Esophagus muscularis mucosa (tissue), 4 donors: ENCODE results near the gene TMEM132C. TPM values are rescaled to one million over a fixed set of nuclear protein-coding genes. Genes with fewer than 3 reads are reported as not detected.
A peak's percentile ranks its signal among the peaks of the same experiment; 100 is the strongest.

ENCODE experiments used
- DNase-seq: peaks from one replicate; pipeline ENCODE4 v3.0.0-alpha.2; 2017; ENCODE audit errors: extremely low spot score
- H3K27ac ChIP-seq, 4 donors: fragments of 200-600 bp; sonication (generic); replicated peaks in 1 of 4; 1 replicate in 3 of 4; 2 replicates in 1 of 4; pipeline ENCODE4 v1.5.1; 2016 to 2019; ENCODE audit warnings: mild to moderate bottlenecking in 1 of 4
- H3K27me3 ChIP-seq, 4 donors: fragments of 200-600 bp; sonication (generic); one replicate each; pipeline versions ENCODE4 v1.5.1 to v1.6.0; 2016 to 2019
- H3K36me3 ChIP-seq, 4 donors: fragments of 200-600 bp; sonication (generic); one replicate each; pipeline ENCODE4 v1.5.1; 2016 to 2019
- H3K4me1 ChIP-seq, 4 donors: fragments of 200-600 bp; sonication (generic); one replicate each; pipeline ENCODE4 v1.5.1; 2016 to 2019
- H3K4me3 ChIP-seq, 4 donors: fragments of 200-600 bp; sonication (generic); 1 replicate in 2 of 4; 2 replicates in 2 of 4; pipeline ENCODE4 v1.5.1; 2016 to 2019; ENCODE audit warnings: mild to moderate bottlenecking in 4 of 4, moderate library complexity in 1 of 4
- H3K9me3 ChIP-seq, 4 donors: fragments of 200-600 bp; sonication (generic); 1 replicate in 3 of 4; 2 replicates in 1 of 4; pipeline ENCODE4 v1.5.1; 2016 to 2019
- EP300 ChIP-seq: sonication (generic); formaldehyde crosslinking; IDR thresholded peaks from one replicate; pipeline ENCODE4 v1.6.1; 2017; ENCODE audit warnings: antibody characterized with exemption
- POLR2A ChIP-seq: fragments of 450-650 bp; IDR thresholded peaks from one replicate; pipeline ENCODE4 v1.6.1; 2017; ENCODE audit warnings: antibody characterized with exemption, moderate library complexity, mild to moderate bottlenecking, low read depth
- POLR2AphosphoS5 ChIP-seq, 2 donors: sonication (generic); formaldehyde crosslinking; IDR thresholded peaks; one replicate each; pipeline ENCODE4 v1.6.1; 2017; ENCODE audit warnings: antibody characterized with exemption in 2 of 2
- WGBS: methylation state at CpG from one replicate; pipeline ENCODE4 v1.1.5; 2018; 5-methylcytosine and 5-hydroxymethylcytosine counted together
- intact Hi-C: fragments of 100-400 bp; cut with DNase I; formaldehyde crosslinking; loops from one replicate; pipeline ENCODE4 v1.15.1; 2023
- total RNA-seq, 4 donors: library from RNA; depleted of rRNA; stranded (reverse); fragments of >200 nt; gene quantifications; one replicate each; pipeline versions ENCODE4 v1.1.0 to v1.2.1, GENCODE V29; 2016
- TF ChIP-seq, protein P1 (sequence below), 3 experiments: fragments of 200-600 bp in 2 of 3; fragments of 450-650 bp in 1 of 3; sonication (generic) in 2 of 3; IDR thresholded peaks; one replicate each; pipeline ENCODE4 v1.5.1; 2017 to 2019; ENCODE audit warnings: antibody characterized with exemption in 3 of 3, mild to moderate bottlenecking in 2 of 3, moderate library complexity in 1 of 3

TMEM132C gene
- total RNA-seq, 4 donors from 2014 or later: 2.9 to 3.8 (median 3.5) TPM

DNA sequence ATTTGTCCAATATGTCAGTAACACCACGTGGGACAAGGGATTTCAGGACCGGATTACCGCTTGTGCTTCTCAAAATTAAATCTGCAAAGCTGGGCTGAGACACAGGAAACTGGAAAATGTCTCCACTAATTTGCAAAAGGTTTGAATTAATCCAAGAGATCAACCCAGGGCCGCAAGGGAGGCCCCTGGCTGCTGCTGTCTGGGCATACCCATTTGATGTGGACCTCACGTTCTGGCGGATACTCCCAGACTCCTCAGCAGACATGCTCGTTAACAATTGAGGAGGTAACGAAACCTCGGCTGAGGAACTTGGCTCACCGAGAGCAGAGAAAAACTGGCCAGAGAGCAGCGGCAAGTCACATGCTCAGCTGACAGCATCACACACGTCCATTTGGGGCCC, 376.2 kb downstream of the TMEM132C start:
- no peaks in the 10 kb centered on the region for H3K36me3 ChIP-seq
- TF ChIP-seq POLR2AphosphoS5 (IDR thresholded peaks at IDR 0.05): no peak
- TF ChIP-seq POLR2A: no peak
- TF ChIP-seq EP300: no peak
- TF ChIP-seq, protein P1, sequence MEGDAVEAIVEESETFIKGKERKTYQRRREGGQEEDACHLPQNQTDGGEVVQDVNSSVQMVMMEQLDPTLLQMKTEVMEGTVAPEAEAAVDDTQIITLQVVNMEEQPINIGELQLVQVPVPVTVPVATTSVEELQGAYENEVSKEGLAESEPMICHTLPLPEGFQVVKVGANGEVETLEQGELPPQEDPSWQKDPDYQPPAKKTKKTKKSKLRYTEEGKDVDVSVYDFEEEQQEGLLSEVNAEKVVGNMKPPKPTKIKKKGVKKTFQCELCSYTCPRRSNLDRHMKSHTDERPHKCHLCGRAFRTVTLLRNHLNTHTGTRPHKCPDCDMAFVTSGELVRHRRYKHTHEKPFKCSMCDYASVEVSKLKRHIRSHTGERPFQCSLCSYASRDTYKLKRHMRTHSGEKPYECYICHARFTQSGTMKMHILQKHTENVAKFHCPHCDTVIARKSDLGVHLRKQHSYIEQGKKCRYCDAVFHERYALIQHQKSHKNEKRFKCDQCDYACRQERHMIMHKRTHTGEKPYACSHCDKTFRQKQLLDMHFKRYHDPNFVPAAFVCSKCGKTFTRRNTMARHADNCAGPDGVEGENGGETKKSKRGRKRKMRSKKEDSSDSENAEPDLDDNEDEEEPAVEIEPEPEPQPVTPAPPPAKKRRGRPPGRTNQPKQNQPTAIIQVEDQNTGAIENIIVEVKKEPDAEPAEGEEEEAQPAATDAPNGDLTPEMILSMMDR (IDR thresholded peaks at IDR 0.05): no peak
- DNase-seq: no peak
- intact Hi-C loops: no loop called here
- H3K4me3 ChIP-seq: no peak overlapping the region
- peak overlapping the region in 1 of 4 donors; percentile 44 for H3K27ac ChIP-seq
- H3K27me3 ChIP-seq: no peaks in the 10 kb centered on the region
- no peaks in the 10 kb centered on the region for H3K9me3 ChIP-seq
- WGBS: 55% methylated on average over 12 of the region's 12 CpGs
- H3K4me1 ChIP-seq: peaks cover 0 to 9% (median 0%) of the 10 kb centered on the region in 4 donors

DNA sequence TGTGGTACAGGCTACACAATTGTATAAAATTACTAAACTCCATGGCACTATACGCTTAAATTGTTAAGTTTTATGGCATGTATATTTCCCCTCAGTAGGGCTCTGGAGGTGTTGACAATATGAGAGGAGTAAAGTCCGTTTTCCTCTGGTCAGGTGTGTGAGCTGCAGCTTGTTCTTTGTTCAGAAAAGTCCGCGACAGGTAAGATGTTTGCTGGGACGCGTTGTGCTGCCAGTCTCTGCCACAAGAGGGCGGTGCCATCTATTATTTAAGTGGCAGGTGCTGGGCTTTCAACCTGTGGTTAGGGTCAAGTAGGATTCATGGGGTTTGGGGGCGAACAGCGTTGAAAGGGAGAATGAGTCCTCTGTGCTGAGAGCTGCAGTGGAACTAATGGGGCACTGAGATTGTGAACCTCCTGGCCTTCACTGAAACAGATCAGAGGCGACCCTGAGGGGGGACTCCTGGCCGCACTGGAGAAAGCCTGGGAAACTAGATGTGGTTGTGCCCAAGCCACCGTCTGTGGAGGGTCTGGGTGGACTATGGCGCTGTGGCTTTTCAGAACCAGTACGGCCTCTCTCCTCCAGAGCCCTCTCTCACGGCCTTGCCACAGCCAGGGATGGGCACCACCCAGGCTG, 377.8 kb downstream of the TMEM132C start:
- intact Hi-C loops: no loop called here
- H3K27ac ChIP-seq: no peak overlapping the region
- peaks cover 0 to 4% (median 2%) of the 10 kb centered on the region in 4 donors for H3K9me3 ChIP-seq
- H3K27me3 ChIP-seq: no peaks in the 10 kb centered on the region
- peaks cover 0 to 9% (median 0%) of the 10 kb centered on the region in 4 donors for H3K4me1 ChIP-seq
- no peak overlapping the region for H3K4me3 ChIP-seq
- H3K36me3 ChIP-seq: no peaks in the 10 kb centered on the region
- 54% methylated on average over 15 of the region's 15 CpGs for WGBS
- TF ChIP-seq POLR2AphosphoS5 (IDR thresholded peaks at IDR 0.05) (no peak), EP300 (no peak), POLR2A (no peak)
- TF ChIP-seq, protein P1 (IDR thresholded peaks at IDR 0.05): peak; percentile 44 to 54 (median 44)
- no peak for DNase-seq

DNA sequence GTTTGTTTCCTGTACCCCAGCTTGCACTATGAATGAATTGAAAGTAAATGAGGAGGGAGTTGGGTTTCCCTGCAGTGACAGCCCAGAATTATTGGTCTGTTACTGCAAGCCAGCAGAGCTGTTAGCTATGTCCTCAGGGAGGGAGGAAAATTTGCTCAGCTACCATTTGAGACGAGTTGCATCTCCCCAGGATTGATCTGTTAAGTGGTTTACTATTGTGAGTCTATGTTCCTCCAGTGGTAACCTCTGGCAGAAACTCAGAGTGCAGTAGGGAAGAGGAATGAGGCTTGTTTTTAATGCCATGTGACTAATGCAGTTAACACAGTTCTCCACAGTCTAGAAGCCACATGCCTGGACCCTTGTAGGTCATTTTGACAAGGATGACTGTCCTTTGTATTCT, 382.9 kb downstream of the TMEM132C start:
- TF ChIP-seq, protein P1 (IDR thresholded peaks at IDR 0.05): no peak
- TF ChIP-seq POLR2A: no peak
- TF ChIP-seq EP300: no peak
- no peak for TF ChIP-seq POLR2AphosphoS5 (IDR thresholded peaks at IDR 0.05)
- intact Hi-C loops: no loop called here
- H3K36me3 ChIP-seq: no peaks in the 10 kb centered on the region
- H3K4me3 ChIP-seq: no peak overlapping the region
- H3K27me3 ChIP-seq: no peaks in the 10 kb centered on the region
- no peak for DNase-seq
- whole genome bisulfite sequencing: 12% methylated on average over 1 of the region's 1 CpG
- H3K27ac ChIP-seq: no peak overlapping the region
- H3K4me1 ChIP-seq: no peaks in the 10 kb centered on the region
- H3K9me3 ChIP-seq: peaks cover 0 to 4% (median 2%) of the 10 kb centered on the region in 4 donors

DNA sequence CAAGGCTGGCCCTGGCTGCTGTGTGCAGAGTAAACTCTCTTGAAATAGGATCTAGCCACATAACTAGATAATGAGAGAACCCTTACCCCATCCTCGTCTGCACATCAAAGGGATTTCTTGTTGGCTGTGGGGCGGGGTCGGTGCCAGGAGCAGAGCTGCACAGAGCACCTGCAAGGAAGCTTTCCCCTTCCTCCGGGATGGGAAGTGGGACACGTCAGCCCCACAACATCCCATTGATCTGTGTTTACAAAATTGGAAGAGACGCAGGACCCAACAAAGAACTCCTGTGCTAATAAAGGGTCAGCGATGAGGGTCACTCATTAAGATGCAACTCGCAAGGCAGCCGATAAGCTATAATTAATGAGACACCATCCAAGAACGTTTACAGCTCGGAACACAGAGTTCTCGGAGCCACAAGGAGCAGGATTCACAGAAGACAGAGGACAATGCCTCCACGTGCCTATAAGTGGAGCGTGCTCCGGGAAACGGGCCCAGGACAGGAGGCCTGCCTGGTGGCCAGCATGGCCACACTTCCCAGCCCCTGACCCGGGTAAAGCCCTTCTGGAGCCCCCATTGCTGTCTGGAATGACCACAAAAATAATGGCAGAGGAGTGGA, 385.3 kb downstream of the TMEM132C start:
- 82% methylated on average over 17 of the region's 17 CpGs for WGBS
- no peaks in the 10 kb centered on the region for H3K36me3 ChIP-seq
- H3K9me3 ChIP-seq: peaks cover 0 to 4% (median 2%) of the 10 kb centered on the region in 4 donors
- no peaks in the 10 kb centered on the region for H3K27me3 ChIP-seq
- no peak for DNase-seq
- TF ChIP-seq EP300 (no peak), POLR2AphosphoS5 (IDR thresholded peaks at IDR 0.05) (no peak), POLR2A (no peak)
- TF ChIP-seq, protein P1 (IDR thresholded peaks at IDR 0.05): no peak
- intact Hi-C loops: no loop called here
- no peaks in the 10 kb centered on the region for H3K4me1 ChIP-seq
- H3K4me3 ChIP-seq: no peak overlapping the region
- no peak overlapping the region for H3K27ac ChIP-seq
